Measurements from ENCODE around the gene ADISSP.

GRCh38 chr20:3704087-3704486, 63.5 kb downstream of the ADISSP start:
- TF ChIP-seq POLR2A (IDR thresholded peaks at IDR 0.05) (no peak), CTCF (IDR thresholded peaks at IDR 0.05) (no peak)

Measured in thyroid gland (tissue), 4 donors.